Activated B cell treated with CpG ODN at 0.5 μM for 24 hours (primary cell): ENCODE data around the gene SLCO4A1. TPM values are rescaled to one million over a fixed set of nuclear protein-coding genes. Genes with fewer than 3 reads are reported as not detected.
A peak's percentile ranks its signal among the peaks of the same experiment; 100 is the strongest.

ENCODE experiments used
- ATAC-seq: fragments of 200-7000 bp; cut with Tn5 transposase; one replicate; pipeline ENCODE4 v1.10.0; 2021; ENCODE audit warnings: low read depth, mild to moderate bottlenecking, moderate library complexity
- CTCF ChIA-PET: fragments of 350-600 bp; sonication (Branson Sonifier 250); formaldehyde crosslinking; loops from one replicate; lab custom pipeline; 2021; ENCODE audit warnings: antibody characterized with exemption; lab: Charles Lee
- POLR2A ChIA-PET: fragments of 350-600 bp; sonication (Branson Sonifier 250); formaldehyde crosslinking; loops from one replicate; lab custom pipeline; 2021; ENCODE audit warnings: antibody characterized with exemption; lab: Charles Lee
- DNase-seq: peaks from one replicate; pipeline ENCODE4 v3.0.0; 2022
- H3K27ac Mint-ChIP-seq: one replicate; pipeline ENCODE4 v1.8.0; 2020; ENCODE audit warnings: mixed read lengths
- H3K27me3 Mint-ChIP-seq: one replicate; pipeline ENCODE4 v1.8.0; 2021; ENCODE audit warnings: mixed read lengths
- H3K36me3 Mint-ChIP-seq: one replicate; pipeline ENCODE4 v1.8.0; 2021; ENCODE audit warnings: low read depth, mixed read lengths
- H3K4me1 Mint-ChIP-seq: one replicate; pipeline ENCODE4 v1.8.0; 2021; ENCODE audit warnings: mixed read lengths
- H3K4me3 Mint-ChIP-seq: one replicate; pipeline ENCODE4 v1.8.0; 2020; ENCODE audit warnings: mild to moderate bottlenecking, mixed read lengths
- H3K9me3 Mint-ChIP-seq: one replicate; pipeline ENCODE4 v1.8.0; 2020; ENCODE audit warnings: mixed read lengths
- intact Hi-C: fragments of 100-400 bp; cut with micrococcal nuclease; formaldehyde crosslinking; loops from one replicate; pipeline ENCODE4 v1.15.1; 2024
- total RNA-seq: library from RNA; stranded (reverse); gene quantifications from 2 replicates; pipeline ENCODE4 v1.2.3, GENCODE V29; 2022
- TF ChIP-seq, protein P1 (sequence below): fragments of 200-600 bp; IDR thresholded peaks from one replicate; pipeline ENCODE4 v1.8.0; 2022; ENCODE audit warnings: antibody characterized with exemption, mild to moderate bottlenecking

SLCO4A1 gene
- total RNA-seq, 1 donor from 2014 or later: 38.9 TPM

DNA sequence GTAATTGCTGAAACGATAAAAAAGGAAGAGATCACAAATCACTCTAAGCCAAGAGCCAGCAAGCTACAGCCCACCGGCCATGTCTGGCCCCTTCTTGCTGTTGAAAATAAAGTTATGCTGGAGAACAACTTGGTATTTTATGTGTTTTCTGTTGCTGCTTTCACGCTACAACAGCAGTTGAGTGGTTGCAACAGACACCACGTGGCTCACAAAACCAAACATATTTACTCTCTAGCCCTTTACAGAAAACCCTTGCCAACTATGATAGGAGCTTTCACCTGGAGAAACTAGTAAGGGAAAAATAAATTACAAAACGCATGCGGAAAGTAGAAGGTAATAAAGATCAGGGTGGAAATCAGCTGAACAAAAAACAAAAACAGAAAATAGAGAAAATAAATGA lies 41.1 kb upstream of the SLCO4A1 start:
- H3K4me3 Mint-ChIP-seq: no peak overlapping the region
- CTCF ChIA-PET: no interaction called here
- no peak for ATAC-seq

DNA sequence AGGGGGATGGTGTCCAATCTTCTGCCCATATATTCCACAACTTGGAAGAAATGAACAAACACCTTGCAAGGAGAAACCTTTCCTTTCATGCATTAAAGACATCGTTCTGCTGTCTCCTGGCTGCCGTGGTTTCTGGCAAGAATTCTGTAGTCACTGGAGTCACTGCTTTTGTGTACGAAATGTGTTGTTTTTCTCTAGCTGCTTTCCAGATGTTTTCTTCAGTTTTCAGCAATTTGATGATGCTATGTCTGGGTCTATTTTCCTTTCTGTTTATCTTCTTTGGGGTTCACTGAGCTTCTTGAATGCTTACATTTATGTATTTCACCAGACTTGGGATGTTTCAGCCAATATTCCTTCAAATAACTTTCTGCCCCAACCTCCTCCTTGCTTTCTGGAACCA lies 40.6 kb upstream of the SLCO4A1 start:
- DNase-seq (no peak), ATAC-seq (no peak)
- ChIA-PET POLR2A (no interaction called here), CTCF (no interaction called here)
- H3K27me3 Mint-ChIP-seq: peaks cover 5% of the 10 kb centered on the region
- TF ChIP-seq, protein P1, sequence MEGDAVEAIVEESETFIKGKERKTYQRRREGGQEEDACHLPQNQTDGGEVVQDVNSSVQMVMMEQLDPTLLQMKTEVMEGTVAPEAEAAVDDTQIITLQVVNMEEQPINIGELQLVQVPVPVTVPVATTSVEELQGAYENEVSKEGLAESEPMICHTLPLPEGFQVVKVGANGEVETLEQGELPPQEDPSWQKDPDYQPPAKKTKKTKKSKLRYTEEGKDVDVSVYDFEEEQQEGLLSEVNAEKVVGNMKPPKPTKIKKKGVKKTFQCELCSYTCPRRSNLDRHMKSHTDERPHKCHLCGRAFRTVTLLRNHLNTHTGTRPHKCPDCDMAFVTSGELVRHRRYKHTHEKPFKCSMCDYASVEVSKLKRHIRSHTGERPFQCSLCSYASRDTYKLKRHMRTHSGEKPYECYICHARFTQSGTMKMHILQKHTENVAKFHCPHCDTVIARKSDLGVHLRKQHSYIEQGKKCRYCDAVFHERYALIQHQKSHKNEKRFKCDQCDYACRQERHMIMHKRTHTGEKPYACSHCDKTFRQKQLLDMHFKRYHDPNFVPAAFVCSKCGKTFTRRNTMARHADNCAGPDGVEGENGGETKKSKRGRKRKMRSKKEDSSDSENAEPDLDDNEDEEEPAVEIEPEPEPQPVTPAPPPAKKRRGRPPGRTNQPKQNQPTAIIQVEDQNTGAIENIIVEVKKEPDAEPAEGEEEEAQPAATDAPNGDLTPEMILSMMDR: no peak
- intact Hi-C loops: loop anchor here (5.0 kb wide), 2 partner anchors 39 to 99 kb away; no protein-coding TSS in a partner anchor
- no peak overlapping the region for H3K4me3 Mint-ChIP-seq
- no peaks in the 10 kb centered on the region for H3K36me3 Mint-ChIP-seq
- H3K4me1 Mint-ChIP-seq: peaks cover 82% of the 10 kb centered on the region
- no peak overlapping the region for H3K27ac Mint-ChIP-seq
- H3K9me3 Mint-ChIP-seq: no peaks in the 10 kb centered on the region

More for the DNA sequence above, 41.1 kb upstream of the SLCO4A1 start:
- Mint-ChIP-seq H3K4me1 (peaks cover 78% of the 10 kb centered on the region), H3K27me3 (peaks cover 6% of the 10 kb centered on the region), H3K9me3 (no peaks in the 10 kb centered on the region), H3K36me3 (no peaks in the 10 kb centered on the region), H3K27ac (no peak overlapping the region)
- intact Hi-C loops: loop anchor here (5.0 kb wide), 2 partner anchors 39 to 99 kb away; no protein-coding TSS in a partner anchor
- POLR2A ChIA-PET: no interaction called here
- TF ChIP-seq, protein P1: no peak
- no peak for DNase-seq

DNA sequence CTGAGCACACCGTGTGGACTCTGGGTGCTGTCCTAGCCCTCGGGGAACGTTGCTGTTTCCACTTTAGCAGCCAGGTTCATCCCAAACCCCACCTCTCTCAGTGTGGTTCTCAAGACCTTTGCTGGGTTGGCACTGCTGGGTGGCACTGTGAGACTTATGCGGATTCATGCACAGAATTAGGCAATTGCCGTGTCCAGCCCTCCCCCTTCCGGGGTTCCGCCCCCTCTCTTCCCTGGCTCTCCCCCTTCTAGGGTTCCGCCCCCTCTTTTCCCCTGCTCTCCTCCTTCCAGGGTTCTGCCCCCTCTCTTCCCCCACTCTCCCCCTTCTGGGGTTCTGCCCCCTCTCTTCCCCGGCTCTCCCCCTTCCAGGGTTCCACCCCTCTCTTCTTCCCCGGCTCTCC lies 39.8 kb upstream of the SLCO4A1 start:
- intact Hi-C loops: loop anchor here (5.0 kb wide), 2 partner anchors 40 to 100 kb away; no protein-coding TSS in a partner anchor
- ChIA-PET POLR2A (interaction anchor here (0.7 to 3.8 kb wide), 11 partner anchors 9 to 216 kb away, joined by 3 to 28 read pairs (median 6); partner anchors contain the start of genes RPS21 and SLCO4A1), CTCF (interaction anchor here (0.7 to 1.6 kb wide), 4 partner anchors 14 to 206 kb away, joined by 3 to 7 read pairs (median 3); no protein-coding TSS in a partner anchor)
- peak overlapping the region; percentile 67 for H3K27ac Mint-ChIP-seq
- H3K4me1 Mint-ChIP-seq: peaks cover 90% of the 10 kb centered on the region
- ATAC-seq: peak; percentile 12
- no peaks in the 10 kb centered on the region for H3K9me3 Mint-ChIP-seq
- TF ChIP-seq, protein P1: no peak
- no peaks in the 10 kb centered on the region for H3K27me3 Mint-ChIP-seq
- H3K36me3 Mint-ChIP-seq: no peaks in the 10 kb centered on the region
- no peak for DNase-seq
- H3K4me3 Mint-ChIP-seq: peak overlapping the region; percentile 64

DNA sequence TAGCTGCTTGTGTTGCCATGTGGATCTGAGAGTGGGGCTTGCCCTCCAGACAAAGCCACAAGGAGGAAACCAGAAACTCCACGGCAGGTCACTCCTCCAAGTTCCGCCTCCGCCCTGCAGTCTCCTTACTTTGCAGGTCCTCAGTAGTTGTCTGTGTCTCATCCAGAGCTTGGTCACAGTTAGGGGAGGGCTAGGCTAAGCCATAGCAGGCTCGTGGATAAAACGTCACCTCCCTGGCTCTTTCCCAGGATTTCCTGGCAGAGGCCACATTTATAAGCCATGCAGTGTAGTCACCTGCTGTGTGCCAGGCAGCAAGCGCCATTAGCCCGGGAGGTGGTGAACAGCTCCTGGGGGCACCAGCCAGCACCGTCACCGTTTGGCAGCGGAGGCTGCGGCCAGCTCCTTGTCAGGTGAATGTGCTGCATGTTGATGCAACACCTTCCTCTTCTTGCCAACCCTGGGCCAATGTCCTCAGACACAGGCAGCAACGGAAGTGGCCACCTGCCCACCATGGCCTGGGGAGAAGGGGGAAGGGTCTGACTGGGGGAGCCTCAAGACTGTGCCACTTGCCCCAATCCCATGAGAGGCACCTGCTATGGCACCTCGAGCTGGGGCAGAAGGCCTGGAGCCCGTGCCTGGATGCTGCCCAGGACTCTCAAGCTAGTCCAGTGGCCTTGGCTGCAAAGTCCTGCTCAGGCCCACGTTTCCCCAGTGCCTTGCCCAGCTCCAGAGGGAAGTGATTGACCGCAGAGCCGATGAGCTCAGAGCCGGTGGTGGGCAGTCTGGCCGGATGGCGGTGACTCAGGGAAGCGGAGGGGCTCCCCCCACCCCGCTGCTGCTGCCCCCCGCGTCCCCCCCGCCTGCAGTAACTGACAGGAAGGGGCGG lies 39.0 kb upstream of the SLCO4A1 start:
- CTCF ChIA-PET: interaction anchor here (0.6 to 1.6 kb wide), 6 partner anchors 13 to 205 kb away, joined by 3 to 7 read pairs (median 4); no protein-coding TSS in a partner anchor
- ATAC-seq (peak; percentile 47), DNase-seq (peak; percentile 40)
- TF ChIP-seq, protein P1: no peak
- Mint-ChIP-seq H3K36me3 (no peaks in the 10 kb centered on the region), H3K4me1 (peaks cover 86% of the 10 kb centered on the region), H3K27me3 (no peaks in the 10 kb centered on the region), H3K27ac (peak overlapping the region; percentile 67), H3K4me3 (peak overlapping the region; percentile 64), H3K9me3 (no peaks in the 10 kb centered on the region)
- POLR2A ChIA-PET: interaction anchor here (0.7 to 3.8 kb wide), 13 partner anchors 8 to 217 kb away, joined by 3 to 28 read pairs (median 5); partner anchors contain the start of genes RPS21 and SLCO4A1
- intact Hi-C loops: loop anchor here (1.0 to 5.0 kb wide), 3 partner anchors 15 to 101 kb away; no protein-coding TSS in a partner anchor
